H1 (cell line): ENCODE data around the gene HMCN1. TPM values are rescaled to one million over a fixed set of nuclear protein-coding genes. Genes with fewer than 3 reads are reported as not detected.

Experiments used
- polyA plus RNA-seq, 7 experiments: library from polyadenylated mRNA; depleted of rRNA in 3 of 7; stranded (reverse) in 5 of 7; unstranded in 2 of 7; fragments of >200 nt in 5 of 7; fragments of 200-250 nt in 2 of 7; gene quantifications; 1 replicate in 5 of 7; 2 replicates in 1 of 7; 4 replicates in 1 of 7; pipeline versions ENCODE4 v1.2.1 to v1.2.3, GENCODE V29; 2011 to 2013; ENCODE audit warnings: missing spikeins in 2 of 7, mixed read lengths in 2 of 7
- total RNA-seq: library from RNA; stranded (reverse); fragmentation: NEBNext Ultra II Directional; extraction: Animal tissue kit (Norgen Biotek cat#: 25700); gene quantifications from 2 replicates; pipeline ENCODE4 v1.2.1, GENCODE V29; 2021
- TF ChIP-seq, protein P1 (sequence below): fragments of 300-600 bp; sonication (generic); IDR thresholded peaks from 2 replicates; pipeline ENCODE4 v1.7.1; 2012; ENCODE audit warnings: low read length, moderate library complexity, mild to moderate bottlenecking, inconsistent platforms; ENCODE audit not compliant: insufficient replicate concordance

Gene HMCN1
- total and polyA plus RNA-seq, 2 of the 8 experiments (the other 6 are each of a cell fraction or from before 2014, with no cell fraction given) = 13.8 to 14.6 TPM

DNA sequence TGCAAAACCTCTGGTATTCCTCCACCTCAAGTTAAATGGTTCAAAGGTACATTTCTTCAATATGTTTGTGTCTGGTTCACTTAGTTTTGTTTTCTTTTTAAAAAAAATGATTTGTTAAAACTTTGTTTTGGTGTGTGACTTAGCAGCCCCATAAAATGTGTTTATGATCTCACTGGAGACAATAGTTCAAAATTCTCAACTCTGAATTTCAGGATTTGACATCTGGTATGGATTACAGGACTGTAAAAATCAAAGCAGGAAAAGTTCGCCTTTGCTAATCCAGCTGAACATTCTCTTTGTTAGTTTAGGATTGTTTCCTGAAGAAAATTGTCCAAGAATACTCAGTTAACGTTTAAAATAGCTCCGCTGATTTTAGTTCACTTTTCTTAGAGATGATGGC is 231.7 kb downstream of the HMCN1 start (continued):
- TF ChIP-seq, protein P1, sequence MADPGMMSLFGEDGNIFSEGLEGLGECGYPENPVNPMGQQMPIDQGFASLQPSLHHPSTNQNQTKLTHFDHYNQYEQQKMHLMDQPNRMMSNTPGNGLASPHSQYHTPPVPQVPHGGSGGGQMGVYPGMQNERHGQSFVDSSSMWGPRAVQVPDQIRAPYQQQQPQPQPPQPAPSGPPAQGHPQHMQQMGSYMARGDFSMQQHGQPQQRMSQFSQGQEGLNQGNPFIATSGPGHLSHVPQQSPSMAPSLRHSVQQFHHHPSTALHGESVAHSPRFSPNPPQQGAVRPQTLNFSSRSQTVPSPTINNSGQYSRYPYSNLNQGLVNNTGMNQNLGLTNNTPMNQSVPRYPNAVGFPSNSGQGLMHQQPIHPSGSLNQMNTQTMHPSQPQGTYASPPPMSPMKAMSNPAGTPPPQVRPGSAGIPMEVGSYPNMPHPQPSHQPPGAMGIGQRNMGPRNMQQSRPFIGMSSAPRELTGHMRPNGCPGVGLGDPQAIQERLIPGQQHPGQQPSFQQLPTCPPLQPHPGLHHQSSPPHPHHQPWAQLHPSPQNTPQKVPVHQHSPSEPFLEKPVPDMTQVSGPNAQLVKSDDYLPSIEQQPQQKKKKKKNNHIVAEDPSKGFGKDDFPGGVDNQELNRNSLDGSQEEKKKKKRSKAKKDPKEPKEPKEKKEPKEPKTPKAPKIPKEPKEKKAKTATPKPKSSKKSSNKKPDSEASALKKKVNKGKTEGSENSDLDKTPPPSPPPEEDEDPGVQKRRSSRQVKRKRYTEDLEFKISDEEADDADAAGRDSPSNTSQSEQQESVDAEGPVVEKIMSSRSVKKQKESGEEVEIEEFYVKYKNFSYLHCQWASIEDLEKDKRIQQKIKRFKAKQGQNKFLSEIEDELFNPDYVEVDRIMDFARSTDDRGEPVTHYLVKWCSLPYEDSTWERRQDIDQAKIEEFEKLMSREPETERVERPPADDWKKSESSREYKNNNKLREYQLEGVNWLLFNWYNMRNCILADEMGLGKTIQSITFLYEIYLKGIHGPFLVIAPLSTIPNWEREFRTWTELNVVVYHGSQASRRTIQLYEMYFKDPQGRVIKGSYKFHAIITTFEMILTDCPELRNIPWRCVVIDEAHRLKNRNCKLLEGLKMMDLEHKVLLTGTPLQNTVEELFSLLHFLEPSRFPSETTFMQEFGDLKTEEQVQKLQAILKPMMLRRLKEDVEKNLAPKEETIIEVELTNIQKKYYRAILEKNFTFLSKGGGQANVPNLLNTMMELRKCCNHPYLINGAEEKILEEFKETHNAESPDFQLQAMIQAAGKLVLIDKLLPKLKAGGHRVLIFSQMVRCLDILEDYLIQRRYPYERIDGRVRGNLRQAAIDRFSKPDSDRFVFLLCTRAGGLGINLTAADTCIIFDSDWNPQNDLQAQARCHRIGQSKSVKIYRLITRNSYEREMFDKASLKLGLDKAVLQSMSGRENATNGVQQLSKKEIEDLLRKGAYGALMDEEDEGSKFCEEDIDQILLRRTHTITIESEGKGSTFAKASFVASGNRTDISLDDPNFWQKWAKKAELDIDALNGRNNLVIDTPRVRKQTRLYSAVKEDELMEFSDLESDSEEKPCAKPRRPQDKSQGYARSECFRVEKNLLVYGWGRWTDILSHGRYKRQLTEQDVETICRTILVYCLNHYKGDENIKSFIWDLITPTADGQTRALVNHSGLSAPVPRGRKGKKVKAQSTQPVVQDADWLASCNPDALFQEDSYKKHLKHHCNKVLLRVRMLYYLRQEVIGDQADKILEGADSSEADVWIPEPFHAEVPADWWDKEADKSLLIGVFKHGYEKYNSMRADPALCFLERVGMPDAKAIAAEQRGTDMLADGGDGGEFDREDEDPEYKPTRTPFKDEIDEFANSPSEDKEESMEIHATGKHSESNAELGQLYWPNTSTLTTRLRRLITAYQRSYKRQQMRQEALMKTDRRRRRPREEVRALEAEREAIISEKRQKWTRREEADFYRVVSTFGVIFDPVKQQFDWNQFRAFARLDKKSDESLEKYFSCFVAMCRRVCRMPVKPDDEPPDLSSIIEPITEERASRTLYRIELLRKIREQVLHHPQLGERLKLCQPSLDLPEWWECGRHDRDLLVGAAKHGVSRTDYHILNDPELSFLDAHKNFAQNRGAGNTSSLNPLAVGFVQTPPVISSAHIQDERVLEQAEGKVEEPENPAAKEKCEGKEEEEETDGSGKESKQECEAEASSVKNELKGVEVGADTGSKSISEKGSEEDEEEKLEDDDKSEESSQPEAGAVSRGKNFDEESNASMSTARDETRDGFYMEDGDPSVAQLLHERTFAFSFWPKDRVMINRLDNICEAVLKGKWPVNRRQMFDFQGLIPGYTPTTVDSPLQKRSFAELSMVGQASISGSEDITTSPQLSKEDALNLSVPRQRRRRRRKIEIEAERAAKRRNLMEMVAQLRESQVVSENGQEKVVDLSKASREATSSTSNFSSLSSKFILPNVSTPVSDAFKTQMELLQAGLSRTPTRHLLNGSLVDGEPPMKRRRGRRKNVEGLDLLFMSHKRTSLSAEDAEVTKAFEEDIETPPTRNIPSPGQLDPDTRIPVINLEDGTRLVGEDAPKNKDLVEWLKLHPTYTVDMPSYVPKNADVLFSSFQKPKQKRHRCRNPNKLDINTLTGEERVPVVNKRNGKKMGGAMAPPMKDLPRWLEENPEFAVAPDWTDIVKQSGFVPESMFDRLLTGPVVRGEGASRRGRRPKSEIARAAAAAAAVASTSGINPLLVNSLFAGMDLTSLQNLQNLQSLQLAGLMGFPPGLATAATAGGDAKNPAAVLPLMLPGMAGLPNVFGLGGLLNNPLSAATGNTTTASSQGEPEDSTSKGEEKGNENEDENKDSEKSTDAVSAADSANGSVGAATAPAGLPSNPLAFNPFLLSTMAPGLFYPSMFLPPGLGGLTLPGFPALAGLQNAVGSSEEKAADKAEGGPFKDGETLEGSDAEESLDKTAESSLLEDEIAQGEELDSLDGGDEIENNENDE = no peak
- TF ChIP-seq, all 59 proteins: peak for 0
